IPS-18c (cell line): ENCODE results near the gene ARID1A.

Experiments used
- H3K4me3 ChIP-seq: 2 replicates; pipeline ENCODE4 v1.7.0; 2013; ENCODE audit warnings: low read depth, mild to moderate bottlenecking, low read length, moderate library complexity; ENCODE audit not compliant: insufficient read depth
- H3K9me3 ChIP-seq: one replicate; pipeline ENCODE4 v1.6.1; 2013; ENCODE audit warnings: mild to moderate bottlenecking, low read length, moderate library complexity; ENCODE audit not compliant: control insufficient read depth, insufficient read depth

The ARID1A gene

GRCh38 chr1:26740952-26741351 lies 45.1 kb downstream of the ARID1A start:
- Histone ChIP-seq H3K9me3 (no peaks in the 10 kb centered on the region), H3K4me3 (no peak overlapping the region)

- no peak overlapping the region for H3K4me3 ChIP-seq
Observed at GRCh38 chr1:26743426-26744059, 47.7 kb downstream of the ARID1A start.

GRCh38 chr1:26744075-26744959 lies 48.5 kb downstream of the ARID1A start:
- Histone ChIP-seq H3K4me3 (no peak overlapping the region), H3K9me3 (no peaks in the 10 kb centered on the region)

More at GRCh38 chr1:26743426-26744059, 47.7 kb downstream of the ARID1A start:
- H3K9me3 ChIP-seq = no peaks in the 10 kb centered on the region

GRCh38 chr1:26745191-26745590 lies 49.4 kb downstream of the ARID1A start:
- H3K4me3 ChIP-seq = no peak overlapping the region
- no peaks in the 10 kb centered on the region for H3K9me3 ChIP-seq

GRCh38 chr1:26747048-26747447 lies 51.2 kb downstream of the ARID1A start:
- H3K9me3 ChIP-seq = no peaks in the 10 kb centered on the region
- no peak overlapping the region for H3K4me3 ChIP-seq

- no peak overlapping the region for H3K4me3 ChIP-seq
- H3K9me3 ChIP-seq = no peaks in the 10 kb centered on the region
Observed at GRCh38 chr1:26748351-26748750, 52.5 kb downstream of the ARID1A start.

- H3K9me3 ChIP-seq = no peaks in the 10 kb centered on the region
- H3K4me3 ChIP-seq = no peak overlapping the region
Observed at GRCh38 chr1:26749458-26749857, 53.6 kb downstream of the ARID1A start.

- no peak overlapping the region for H3K4me3 ChIP-seq
- H3K9me3 ChIP-seq = no peaks in the 10 kb centered on the region
Observed at GRCh38 chr1:26750428-26750827, 54.6 kb downstream of the ARID1A start.

GRCh38 chr1:26752519-26752918 lies 56.7 kb downstream of the ARID1A start:
- no peak overlapping the region for H3K4me3 ChIP-seq
- no peaks in the 10 kb centered on the region for H3K9me3 ChIP-seq

- H3K9me3 ChIP-seq = no peaks in the 10 kb centered on the region
- H3K4me3 ChIP-seq = no peak overlapping the region
Observed at GRCh38 chr1:26754086-26754874, 58.5 kb downstream of the ARID1A start.

- Histone ChIP-seq H3K9me3 (no peaks in the 10 kb centered on the region), H3K4me3 (no peak overlapping the region)
Observed at GRCh38 chr1:26758358-26758757, 62.5 kb downstream of the ARID1A start.

GRCh38 chr1:26759531-26759930 lies 63.7 kb downstream of the ARID1A start:
- H3K4me3 ChIP-seq = no peak overlapping the region
- no peaks in the 10 kb centered on the region for H3K9me3 ChIP-seq

- H3K4me3 ChIP-seq = no peak overlapping the region
Observed at GRCh38 chr1:26761217-26761616, 65.4 kb downstream of the ARID1A start.

GRCh38 chr1:26767714-26768113 lies 71.9 kb downstream of the ARID1A start:
- Histone ChIP-seq H3K4me3 (no peak overlapping the region), H3K9me3 (no peaks in the 10 kb centered on the region)

More at GRCh38 chr1:26761217-26761616, 65.4 kb downstream of the ARID1A start:
- no peaks in the 10 kb centered on the region for H3K9me3 ChIP-seq

- H3K4me3 ChIP-seq = no peak overlapping the region
Observed at GRCh38 chr1:26768755-26769154, 72.9 kb downstream of the ARID1A start.

GRCh38 chr1:26771285-26771642 lies 75.4 kb downstream of the ARID1A start:
- no peaks in the 10 kb centered on the region for H3K9me3 ChIP-seq
- no peak overlapping the region for H3K4me3 ChIP-seq

More at GRCh38 chr1:26768755-26769154, 72.9 kb downstream of the ARID1A start:
- H3K9me3 ChIP-seq = no peaks in the 10 kb centered on the region

- H3K4me3 ChIP-seq = no peak overlapping the region
- H3K9me3 ChIP-seq = no peaks in the 10 kb centered on the region
Observed at GRCh38 chr1:26771643-26772321, 76.0 kb downstream of the ARID1A start.
